Liver (tissue), 9 donors: ENCODE measurements around the gene ZNRF3. TPM values are rescaled to one million over a fixed set of nuclear protein-coding genes. Genes with fewer than 3 reads are reported as not detected.

ENCODE experiments used
- DNase-seq: peaks from one replicate; pipeline ENCODE4 v3.0.0-alpha.2; 2017; ENCODE audit warnings: low spot score
- H3K27ac ChIP-seq, 2 donors: one replicate each; pipeline ENCODE4 v1.7.0; 2013; ENCODE audit warnings: inconsistent platforms in 2 of 2, low read length in 2 of 2, control low read depth in 1 of 2, low read depth in 1 of 2, mild to moderate bottlenecking in 1 of 2
- H3K27me3 ChIP-seq, 4 donors: one replicate each; pipeline versions ENCODE4 v1.6.1 to v1.7.0; 2013; ENCODE audit warnings: low read length in 3 of 4, inconsistent platforms in 1 of 4, mild to moderate bottlenecking in 1 of 4, moderate library complexity in 1 of 4; ENCODE audit not compliant: control insufficient read depth in 4 of 4, insufficient read depth in 4 of 4
- H3K36me3 ChIP-seq, 4 donors: one replicate each; pipeline versions ENCODE4 v1.6.1 to v1.7.0; 2013; ENCODE audit warnings: low read length in 3 of 4, mild to moderate bottlenecking in 3 of 4, low read depth in 1 of 4, moderate library complexity in 1 of 4; ENCODE audit not compliant: control insufficient read depth in 4 of 4, insufficient read depth in 3 of 4
- H3K4me1 ChIP-seq, 4 donors: one replicate each; pipeline versions ENCODE4 v1.6.1 to v1.7.0; 2013; ENCODE audit warnings: low read length in 3 of 4, mild to moderate bottlenecking in 3 of 4, moderate library complexity in 1 of 4; ENCODE audit not compliant: control insufficient read depth in 4 of 4, insufficient read depth in 4 of 4
- H3K4me3 ChIP-seq, 3 donors: one replicate each; pipeline versions ENCODE4 v1.6.1 to v1.7.0; 2013; ENCODE audit warnings: low read length in 3 of 3, control low read depth in 1 of 3, low read depth in 1 of 3, mild to moderate bottlenecking in 1 of 3
- H3K9ac ChIP-seq, 2 donors: one replicate each; pipeline ENCODE4 v1.7.0; 2013; ENCODE audit warnings: low read length in 2 of 2, mild to moderate bottlenecking in 2 of 2, moderate library complexity in 2 of 2, control low read depth in 1 of 2, low read depth in 1 of 2
- H3K9me3 ChIP-seq, 4 donors: one replicate each; pipeline versions ENCODE4 v1.6.1 to v1.7.0; 2013; ENCODE audit warnings: low read length in 3 of 4; ENCODE audit not compliant: control insufficient read depth in 4 of 4
- EGR1 ChIP-seq, 2 donors: IDR thresholded peaks; 2 replicates each; pipeline ENCODE4 v1.6.1; 2016 to 2018; ENCODE audit warnings: antibody characterized with exemption in 2 of 2, low read depth in 2 of 2
- FOXA1 ChIP-seq: IDR thresholded peaks from 2 replicates; pipeline ENCODE4 v1.6.1; 2016; ENCODE audit warnings: antibody characterized with exemption
- FOXA2 ChIP-seq: IDR thresholded peaks from 2 replicates; pipeline ENCODE4 v1.6.1; 2016; ENCODE audit warnings: antibody characterized with exemption
- GABPA ChIP-seq, 2 donors: IDR thresholded peaks in 1 of 2; conservative IDR thresholded peaks in 1 of 2; 2 replicates each; pipeline ENCODE4 v1.6.1; 2016; ENCODE audit warnings: antibody characterized with exemption in 2 of 2, mild to moderate bottlenecking in 1 of 2, moderate library complexity in 1 of 2
- HNF4A ChIP-seq, 2 donors: conservative IDR thresholded peaks; 2 replicates each; pipeline ENCODE4 v1.6.1; 2016; ENCODE audit warnings: antibody characterized with exemption in 2 of 2, mild to moderate bottlenecking in 2 of 2
- HNF4G ChIP-seq: IDR thresholded peaks from 2 replicates; pipeline ENCODE4 v1.6.1; 2016; ENCODE audit warnings: antibody characterized with exemption
- JUND ChIP-seq, 2 donors: IDR thresholded peaks; 2 replicates each; pipeline ENCODE4 v1.6.1; 2016; ENCODE audit warnings: antibody characterized with exemption in 2 of 2
- NR2F2 ChIP-seq: IDR thresholded peaks from 2 replicates; pipeline ENCODE4 v1.6.1; 2016; ENCODE audit warnings: antibody characterized with exemption
- RAD21 ChIP-seq, 2 donors: IDR thresholded peaks; 2 replicates each; pipeline ENCODE4 v1.6.1; 2016; ENCODE audit warnings: antibody characterized with exemption in 2 of 2, mild to moderate bottlenecking in 2 of 2
- RXRA ChIP-seq, 2 donors: IDR thresholded peaks; 2 replicates each; pipeline ENCODE4 v1.6.1; 2017 to 2018; ENCODE audit warnings: antibody characterized with exemption in 2 of 2, mild to moderate bottlenecking in 1 of 2
- SP1 ChIP-seq: IDR thresholded peaks from 2 replicates; pipeline ENCODE4 v1.6.1; 2018; ENCODE audit warnings: antibody characterized with exemption, mild to moderate bottlenecking
- TAF1 ChIP-seq: conservative IDR thresholded peaks from 2 replicates; pipeline ENCODE4 v1.6.1; 2016; ENCODE audit warnings: antibody characterized with exemption, mild to moderate bottlenecking
- YY1 ChIP-seq: IDR thresholded peaks from 2 replicates; pipeline ENCODE4 v1.6.1; 2016; ENCODE audit warnings: antibody characterized with exemption, mild to moderate bottlenecking
- WGBS: extraction: QIAGEN DNeasy Blood & Tissue Kit; methylation state at CpG from one replicate; pipeline ENCODE4 v1.1.7; 2013; 5-methylcytosine and 5-hydroxymethylcytosine counted together
- polyA plus RNA-seq, 2 donors: library from polyadenylated mRNA; stranded (reverse) in 1 of 2; unstranded in 1 of 2; fragments of 200-250 nt in 1 of 2; fragments of >200 nt in 1 of 2; fragmentation: Nextera tagmentation in 1 of 2; extraction: Ambion mirVana in 1 of 2; gene quantifications; one replicate each; pipeline versions ENCODE4 v1.2.1 to v1.2.3, GENCODE V29; 2013 to 2015
- total RNA-seq, 2 donors: library from RNA; depleted of rRNA; stranded (reverse); fragments of >200 nt; gene quantifications; one replicate each; pipeline ENCODE4 v1.2.3, GENCODE V29; 2014
- TF ChIP-seq, protein P1 (sequence below): IDR thresholded peaks from 2 replicates; pipeline ENCODE4 v1.6.1; 2016; ENCODE audit warnings: antibody characterized with exemption, mild to moderate bottlenecking
- TF ChIP-seq, protein P2 (sequence below): IDR thresholded peaks from 2 replicates; pipeline ENCODE4 v1.6.1; 2016; ENCODE audit warnings: antibody characterized with exemption
- TF ChIP-seq, protein P3 (sequence below): fragments of 150-350 bp; IDR thresholded peaks from 2 replicates; pipeline ENCODE4 v1.5.1; 2017; ENCODE audit warnings: improper control_type of control experiment, low read depth, low read length; ENCODE audit not compliant: missing input control
- TF ChIP-seq, protein P4 (sequence below): IDR thresholded peaks from 2 replicates; pipeline ENCODE4 v1.6.1; 2016; ENCODE audit warnings: antibody characterized with exemption
- TF ChIP-seq, protein P5 (sequence below): IDR thresholded peaks from 2 replicates; pipeline ENCODE4 v1.6.1; 2016; ENCODE audit warnings: antibody characterized with exemption
- donor health status: healthy.
- donor health status: healthy.
- donor health status: healthy.
- donor health status: healthy.
- donor health status: healthy.

The ZNRF3 gene
- total and polyA plus RNA-seq, 4 donors, result 2.2 to 5.9 (median 4.7) TPM

DNA sequence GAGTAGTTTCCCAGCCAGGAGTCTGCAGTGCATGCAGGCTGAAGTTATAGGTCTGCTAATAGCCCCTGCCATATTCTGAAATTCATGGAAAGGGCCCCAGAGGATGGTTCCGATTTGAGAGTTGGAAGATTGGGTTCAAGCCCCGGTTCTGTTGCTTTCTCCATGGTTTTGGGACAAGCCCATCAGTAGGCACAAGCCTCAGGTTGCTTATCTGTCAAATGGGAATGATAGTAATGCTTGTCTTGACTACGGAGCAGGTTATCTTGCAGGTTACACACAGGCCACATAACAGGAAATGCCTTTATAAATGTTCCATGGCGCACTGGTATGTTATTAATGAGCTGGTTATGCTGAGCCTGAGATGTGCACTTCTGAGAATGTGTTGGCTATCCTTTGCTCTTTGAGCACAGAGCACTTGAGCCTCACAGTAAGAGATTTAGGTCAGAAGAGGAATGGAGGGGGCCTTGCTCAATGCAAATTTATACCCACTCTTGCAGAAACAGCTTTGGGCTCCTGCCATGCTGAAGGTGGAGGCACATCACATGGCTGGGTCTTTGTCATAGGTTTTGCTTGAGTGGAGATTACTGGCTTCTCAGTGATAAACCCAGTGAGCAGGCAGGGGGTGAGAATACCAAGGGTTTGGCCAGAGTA lies 47.1 kb downstream of the ZNRF3 start:
- H3K36me3 ChIP-seq, result no peaks in the 10 kb centered on the region
- no peak for DNase-seq
- no peaks in the 10 kb centered on the region for H3K9me3 ChIP-seq
- H3K4me1 ChIP-seq, result peaks cover 11 to 40% (median 25%) of the 10 kb centered on the region in 4 donors
- H3K9ac ChIP-seq, result no peak overlapping the region
- no peaks in the 10 kb centered on the region for H3K27me3 ChIP-seq
- H3K27ac ChIP-seq, result no peak overlapping the region
- H3K4me3 ChIP-seq, result no peak overlapping the region
- WGBS, result 76% methylated on average over 4 of the region's 4 CpGs
- TF ChIP-seq, protein P1, sequence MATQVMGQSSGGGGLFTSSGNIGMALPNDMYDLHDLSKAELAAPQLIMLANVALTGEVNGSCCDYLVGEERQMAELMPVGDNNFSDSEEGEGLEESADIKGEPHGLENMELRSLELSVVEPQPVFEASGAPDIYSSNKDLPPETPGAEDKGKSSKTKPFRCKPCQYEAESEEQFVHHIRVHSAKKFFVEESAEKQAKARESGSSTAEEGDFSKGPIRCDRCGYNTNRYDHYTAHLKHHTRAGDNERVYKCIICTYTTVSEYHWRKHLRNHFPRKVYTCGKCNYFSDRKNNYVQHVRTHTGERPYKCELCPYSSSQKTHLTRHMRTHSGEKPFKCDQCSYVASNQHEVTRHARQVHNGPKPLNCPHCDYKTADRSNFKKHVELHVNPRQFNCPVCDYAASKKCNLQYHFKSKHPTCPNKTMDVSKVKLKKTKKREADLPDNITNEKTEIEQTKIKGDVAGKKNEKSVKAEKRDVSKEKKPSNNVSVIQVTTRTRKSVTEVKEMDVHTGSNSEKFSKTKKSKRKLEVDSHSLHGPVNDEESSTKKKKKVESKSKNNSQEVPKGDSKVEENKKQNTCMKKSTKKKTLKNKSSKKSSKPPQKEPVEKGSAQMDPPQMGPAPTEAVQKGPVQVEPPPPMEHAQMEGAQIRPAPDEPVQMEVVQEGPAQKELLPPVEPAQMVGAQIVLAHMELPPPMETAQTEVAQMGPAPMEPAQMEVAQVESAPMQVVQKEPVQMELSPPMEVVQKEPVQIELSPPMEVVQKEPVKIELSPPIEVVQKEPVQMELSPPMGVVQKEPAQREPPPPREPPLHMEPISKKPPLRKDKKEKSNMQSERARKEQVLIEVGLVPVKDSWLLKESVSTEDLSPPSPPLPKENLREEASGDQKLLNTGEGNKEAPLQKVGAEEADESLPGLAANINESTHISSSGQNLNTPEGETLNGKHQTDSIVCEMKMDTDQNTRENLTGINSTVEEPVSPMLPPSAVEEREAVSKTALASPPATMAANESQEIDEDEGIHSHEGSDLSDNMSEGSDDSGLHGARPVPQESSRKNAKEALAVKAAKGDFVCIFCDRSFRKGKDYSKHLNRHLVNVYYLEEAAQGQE, result no peak
- TF ChIP-seq FOXA2 (no peak), FOXA1 (no peak), TAF1 (no peak), RAD21 (IDR thresholded peaks at IDR 0.05) (no peak), HNF4A (conservative IDR thresholded peaks at IDR 0.05) (no peak)
- TF ChIP-seq, protein P2, sequence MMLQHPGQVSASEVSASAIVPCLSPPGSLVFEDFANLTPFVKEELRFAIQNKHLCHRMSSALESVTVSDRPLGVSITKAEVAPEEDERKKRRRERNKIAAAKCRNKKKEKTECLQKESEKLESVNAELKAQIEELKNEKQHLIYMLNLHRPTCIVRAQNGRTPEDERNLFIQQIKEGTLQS, result no peak

DNA sequence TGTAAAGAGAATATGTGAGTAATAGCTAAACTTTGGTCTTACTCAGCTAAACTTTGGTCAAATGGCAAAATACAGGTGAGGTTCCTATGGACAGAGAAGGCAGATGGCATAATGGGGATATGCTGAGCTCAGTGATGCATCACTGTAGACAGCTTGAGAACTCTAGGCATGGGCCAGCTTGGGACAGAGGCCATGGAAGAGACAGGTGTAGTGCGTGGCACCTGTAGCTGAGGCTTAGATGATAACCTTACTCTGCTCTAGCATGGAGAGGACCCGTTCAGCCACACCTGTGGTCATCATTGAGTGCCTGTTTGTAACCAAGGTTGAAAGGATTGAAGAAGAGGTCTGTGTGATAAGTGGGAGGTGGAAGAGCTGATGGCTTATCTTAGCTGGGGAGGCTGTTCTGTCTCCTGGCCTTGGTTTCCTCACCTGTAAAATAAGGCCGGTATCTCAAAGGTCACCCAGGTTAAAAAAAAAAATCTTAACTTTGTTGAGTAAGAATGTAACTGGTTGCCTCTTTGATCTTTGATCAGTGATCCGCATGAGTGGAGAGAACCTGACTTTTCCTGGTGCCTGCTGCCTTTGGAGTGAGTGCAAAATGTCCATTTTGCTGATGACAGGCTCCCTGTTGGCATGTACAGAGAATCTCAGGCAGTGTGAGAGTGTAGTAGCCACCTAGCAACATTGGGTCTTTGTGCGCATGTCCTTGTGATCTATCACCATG lies 48.6 kb downstream of the ZNRF3 start:
- Histone ChIP-seq H3K9me3 (no peaks in the 10 kb centered on the region), H3K9ac (no peak overlapping the region), H3K27ac (peak overlapping the region in 1 of 2 donors; percentile 19), H3K4me1 (peaks cover 10 to 42% (median 25%) of the 10 kb centered on the region in 4 donors), H3K27me3 (no peaks in the 10 kb centered on the region), H3K36me3 (no peaks in the 10 kb centered on the region), H3K4me3 (no peak overlapping the region)
- 63% methylated on average over 5 of the region's 5 CpGs for WGBS
- TF ChIP-seq YY1 (peak; percentile 77), FOXA1 (no peak), SP1 (no peak), HNF4G (peak; percentile 36), TAF1 (no peak), JUND (IDR thresholded peaks at IDR 0.05) (no peak), FOXA2 (no peak), HNF4A (conservative IDR thresholded peaks at IDR 0.05) (peak; percentile 66 to 80), RXRA (IDR thresholded peaks at IDR 0.05) (peak; percentile 28 to 76), RAD21 (IDR thresholded peaks at IDR 0.05) (peak in 1 of 2 donors; percentile 16), EGR1 (IDR thresholded peaks at IDR 0.05; ENCODE audit: low read depth in 2 of 2) (no peak), NR2F2 (no peak), GABPA (IDR thresholded peaks at IDR 0.05 in 1 of 2, conservative IDR thresholded peaks at IDR 0.05 in 1 of 2) (no peak)
- TF ChIP-seq, protein P3, sequence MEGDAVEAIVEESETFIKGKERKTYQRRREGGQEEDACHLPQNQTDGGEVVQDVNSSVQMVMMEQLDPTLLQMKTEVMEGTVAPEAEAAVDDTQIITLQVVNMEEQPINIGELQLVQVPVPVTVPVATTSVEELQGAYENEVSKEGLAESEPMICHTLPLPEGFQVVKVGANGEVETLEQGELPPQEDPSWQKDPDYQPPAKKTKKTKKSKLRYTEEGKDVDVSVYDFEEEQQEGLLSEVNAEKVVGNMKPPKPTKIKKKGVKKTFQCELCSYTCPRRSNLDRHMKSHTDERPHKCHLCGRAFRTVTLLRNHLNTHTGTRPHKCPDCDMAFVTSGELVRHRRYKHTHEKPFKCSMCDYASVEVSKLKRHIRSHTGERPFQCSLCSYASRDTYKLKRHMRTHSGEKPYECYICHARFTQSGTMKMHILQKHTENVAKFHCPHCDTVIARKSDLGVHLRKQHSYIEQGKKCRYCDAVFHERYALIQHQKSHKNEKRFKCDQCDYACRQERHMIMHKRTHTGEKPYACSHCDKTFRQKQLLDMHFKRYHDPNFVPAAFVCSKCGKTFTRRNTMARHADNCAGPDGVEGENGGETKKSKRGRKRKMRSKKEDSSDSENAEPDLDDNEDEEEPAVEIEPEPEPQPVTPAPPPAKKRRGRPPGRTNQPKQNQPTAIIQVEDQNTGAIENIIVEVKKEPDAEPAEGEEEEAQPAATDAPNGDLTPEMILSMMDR, result no peak
- TF ChIP-seq, protein P1, result no peak
- TF ChIP-seq, protein P4, sequence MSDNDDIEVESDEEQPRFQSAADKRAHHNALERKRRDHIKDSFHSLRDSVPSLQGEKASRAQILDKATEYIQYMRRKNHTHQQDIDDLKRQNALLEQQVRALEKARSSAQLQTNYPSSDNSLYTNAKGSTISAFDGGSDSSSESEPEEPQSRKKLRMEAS, result peak; percentile 48
- TF ChIP-seq, protein P5, sequence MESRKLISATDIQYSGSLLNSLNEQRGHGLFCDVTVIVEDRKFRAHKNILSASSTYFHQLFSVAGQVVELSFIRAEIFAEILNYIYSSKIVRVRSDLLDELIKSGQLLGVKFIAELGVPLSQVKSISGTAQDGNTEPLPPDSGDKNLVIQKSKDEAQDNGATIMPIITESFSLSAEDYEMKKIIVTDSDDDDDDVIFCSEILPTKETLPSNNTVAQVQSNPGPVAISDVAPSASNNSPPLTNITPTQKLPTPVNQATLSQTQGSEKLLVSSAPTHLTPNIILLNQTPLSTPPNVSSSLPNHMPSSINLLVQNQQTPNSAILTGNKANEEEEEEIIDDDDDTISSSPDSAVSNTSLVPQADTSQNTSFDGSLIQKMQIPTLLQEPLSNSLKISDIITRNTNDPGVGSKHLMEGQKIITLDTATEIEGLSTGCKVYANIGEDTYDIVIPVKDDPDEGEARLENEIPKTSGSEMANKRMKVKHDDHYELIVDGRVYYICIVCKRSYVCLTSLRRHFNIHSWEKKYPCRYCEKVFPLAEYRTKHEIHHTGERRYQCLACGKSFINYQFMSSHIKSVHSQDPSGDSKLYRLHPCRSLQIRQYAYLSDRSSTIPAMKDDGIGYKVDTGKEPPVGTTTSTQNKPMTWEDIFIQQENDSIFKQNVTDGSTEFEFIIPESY, result no peak
- TF ChIP-seq, protein P2, result no peak
- DNase-seq, result no peak
